ENCODE results near the gene PLEKHG4B. TPM values are rescaled to one million over a fixed set of nuclear protein-coding genes. Genes with fewer than 3 reads are reported as not detected.

The PLEKHG4B gene
- total RNA-seq, 1 experiment from 2014 or later = 44.3 TPM

- H3K79me2 ChIP-seq (ENCODE audit: insufficient read depth, low read length) = no peaks in the 10 kb centered on the region
- Mint-ChIP-seq H3K36me3 (ENCODE audit: insufficient read depth in 1 of 3, low read depth in 3 of 3) (peaks cover 58 to 89% (median 83%) of the 10 kb centered on the region in 3 experiments), H3K27me3 (ENCODE audit: low read depth) (no peaks in the 10 kb centered on the region), H3K27ac (no peak overlapping the region), H3K9me3 (peaks cover 18 to 23% of the 10 kb centered on the region in 2 experiments), H3K4me3 (no peak overlapping the region), H3K4me1 (no peaks in the 10 kb centered on the region; a peak in 1 of 4 replicates)
- no peak overlapping the region for H3K14ac ChIP-seq (ENCODE audit: insufficient read depth, low read length)
- peaks cover 9% of the 10 kb centered on the region for H3K9me3 ChIP-seq (ENCODE audit: control insufficient read depth, low read depth, low read length)
- no peak overlapping the region for H2AFZ ChIP-seq (ENCODE audit: low read length)
- H3K27ac ChIP-seq (ENCODE audit: insufficient read length, low read depth, low read length) = no peak overlapping the region
- no peak overlapping the region for H3K56ac ChIP-seq (ENCODE audit: insufficient read length, low read depth, low read length)
- H3T11ph ChIP-seq (ENCODE audit: low read length) = no peak overlapping the region
- H4K20me1 ChIP-seq (ENCODE audit: control insufficient read depth, insufficient read depth, insufficient read length) = no peaks in the 10 kb centered on the region
- no peak overlapping the region for H2BK12ac ChIP-seq (ENCODE audit: insufficient read length, low read depth, low read length)
- H3K79me1 ChIP-seq (ENCODE audit: insufficient read depth, low read depth, low read length, poor library complexity, severe bottlenecking) = no peaks in the 10 kb centered on the region
- H3K4me1 ChIP-seq (ENCODE audit: insufficient read depth, low read length) = no peaks in the 10 kb centered on the region
- no peak overlapping the region for H4K91ac ChIP-seq (ENCODE audit: insufficient read length, low read depth, low read length)
- no peaks in the 10 kb centered on the region for H3K27me3 ChIP-seq (ENCODE audit: insufficient read depth, low read length)
- TF ChIP-seq CTCF (conservative IDR thresholded peaks at IDR 0.05) = no peak
- H2BK20ac ChIP-seq (ENCODE audit: low read depth, low read length, poor library complexity, severe bottlenecking) = no peak overlapping the region
- DNase-seq = no peak
- H3K4ac ChIP-seq (ENCODE audit: low read depth, low read length) = no peak overlapping the region
- no peak overlapping the region for H3K23ac ChIP-seq (ENCODE audit: insufficient read length, low read depth, low read length)
- no CpG with 5 or more reads among the region's 7 CpGs for WGBS (ENCODE audit: extremely low coverage, insufficient read length, low lambda C conversion rate)
- no peak overlapping the region for H2AK5ac ChIP-seq (ENCODE audit: insufficient read length, low read length)
- H3K18ac ChIP-seq (ENCODE audit: insufficient read length, low read depth, low read length) = no peak overlapping the region
- no peak overlapping the region for H3K4me2 ChIP-seq (ENCODE audit: insufficient read depth, insufficient read length, low read length)
- H4K8ac ChIP-seq (replicated peaks; ENCODE audit: insufficient read length, low read depth, low read length) = no peak overlapping the region
- no peaks in the 10 kb centered on the region for H3K23me2 ChIP-seq (ENCODE audit: insufficient read length, low read depth, low read length, poor library complexity, severe bottlenecking)
- H2BK120ac ChIP-seq (ENCODE audit: low read depth, low read length, poor library complexity, severe bottlenecking) = no peak overlapping the region
- no peak overlapping the region for H3K9ac ChIP-seq (ENCODE audit: extremely low read depth, insufficient read length, low read length)
- H2BK5ac ChIP-seq (ENCODE audit: insufficient read length, low read length) = no peak overlapping the region
- H4K5ac ChIP-seq (ENCODE audit: insufficient read length, low read depth, low read length) = no peak overlapping the region
- H2BK15ac ChIP-seq (ENCODE audit: low read depth, low read length) = no peak overlapping the region
Measured at GRCh38 chr5:145585-146323, 53.8 kb downstream of the PLEKHG4B start.

All from H9 (cell line).